HEK293T (cell line): ENCODE results near the gene TAF1B.

Experiments
- CTCF ChIA-PET: fragments of 350-600 bp; formaldehyde crosslinking; extraction: SDS; loops from one replicate; lab custom pipeline; 2021; ENCODE audit warnings: antibody characterized with exemption, inconsistent platforms; lab: Yijun Ruan, JAX
- POLR2A ChIA-PET: fragments of 350-600 bp; formaldehyde crosslinking; extraction: SDS; loops from one replicate; lab custom pipeline; 2020; ENCODE audit warnings: antibody characterized with exemption, inconsistent platforms; lab: Yijun Ruan, JAX
- DNase-seq: peaks from one replicate; pipeline ENCODE4 v3.0.0; 2012; ENCODE audit warnings: mixed read lengths; ENCODE audit errors: extremely low spot score
- ARNT ChIP-seq: fragments of 450-650 bp; IDR thresholded peaks from 2 replicates; pipeline ENCODE4 v1.6.1; 2017; ENCODE audit warnings: mild to moderate bottlenecking
- BHLHE40 ChIP-seq: fragments of 450-650 bp; IDR thresholded peaks from 2 replicates; pipeline ENCODE4 v1.6.1; 2016; ENCODE audit warnings: mild to moderate bottlenecking, moderate library complexity, borderline replicate concordance
- CTBP1 ChIP-seq: fragments of 450-650 bp; IDR thresholded peaks from 2 replicates; pipeline ENCODE4 v1.6.1; 2016; ENCODE audit warnings: borderline replicate concordance
- ELF4 ChIP-seq: fragments of 450-650 bp; IDR thresholded peaks from 2 replicates; pipeline ENCODE4 v1.6.1; 2017; ENCODE audit warnings: antibody characterized with exemption
- FOXA1 ChIP-seq: fragments of 450-650 bp; IDR thresholded peaks from 2 replicates; pipeline ENCODE4 v1.6.1; 2016; ENCODE audit warnings: mild to moderate bottlenecking
- FOXK2 ChIP-seq: fragments of 450-650 bp; IDR thresholded peaks from 2 replicates; pipeline ENCODE4 v1.6.1; 2016; ENCODE audit warnings: mild to moderate bottlenecking
- FOXM1 ChIP-seq: fragments of 450-650 bp; IDR thresholded peaks from 2 replicates; pipeline ENCODE4 v1.6.1; 2017; ENCODE audit warnings: mild to moderate bottlenecking, borderline replicate concordance
- HDGF ChIP-seq: fragments of 450-650 bp; IDR thresholded peaks from 2 replicates; pipeline ENCODE4 v1.6.1; 2017; ENCODE audit warnings: antibody characterized with exemption, borderline replicate concordance
- L3MBTL2 ChIP-seq: fragments of 450-650 bp; conservative IDR thresholded peaks from 2 replicates; pipeline ENCODE4 v1.6.1; 2016; ENCODE audit warnings: mild to moderate bottlenecking
- LEF1 ChIP-seq: fragments of 450-650 bp; IDR thresholded peaks from 2 replicates; pipeline ENCODE4 v1.6.1; 2017; ENCODE audit warnings: mild to moderate bottlenecking, borderline replicate concordance
- NFRKB ChIP-seq: fragments of 450-650 bp; IDR thresholded peaks from 2 replicates; pipeline ENCODE4 v1.6.1; 2016; ENCODE audit warnings: mild to moderate bottlenecking, moderate library complexity
- PKNOX1 ChIP-seq: fragments of 450-650 bp; IDR thresholded peaks from 2 replicates; pipeline ENCODE4 v1.6.1; 2016
- SP1 ChIP-seq: fragments of 450-650 bp; IDR thresholded peaks from 2 replicates; pipeline ENCODE4 v1.6.1; 2017
- SUZ12 ChIP-seq: fragments of 450-650 bp; IDR thresholded peaks from 2 replicates; pipeline ENCODE4 v1.6.1; 2016; ENCODE audit warnings: mild to moderate bottlenecking
- TARDBP ChIP-seq: fragments of 450-650 bp; IDR thresholded peaks from 2 replicates; pipeline ENCODE4 v1.6.1; 2016
- ZNF384 ChIP-seq: fragments of 450-650 bp; IDR thresholded peaks from 2 replicates; pipeline ENCODE4 v1.6.1; 2016

The TAF1B gene

GRCh38 chr2:9843229-9844035, at the start of gene TAF1B:
TAF1B (plus strand) TSS chr2:9843474; CDS start chr2:9843542, 68 bp downstream.
- DNase-seq = peak; percentile 95
- CTCF ChIA-PET = interaction anchor here (0.6 to 1.6 kb wide), 3 partner anchors 29 to 141 kb away, joined by 5 read pairs; no protein-coding TSS in a partner anchor
- peak; percentile 79 for TF ChIP-seq L3MBTL2
- TF ChIP-seq LEF1 = 0 out of 2 replicates have a peak, but pooled peaks have one; percentile 30
- TF ChIP-seq ELF4 = peak; percentile 92
- TF ChIP-seq PKNOX1 = peak; percentile 84
- no peak for TF ChIP-seq FOXA1
- TF ChIP-seq NFRKB = no peak
- POLR2A ChIA-PET = interaction anchor here (0.6 to 3.4 kb wide), 34 partner anchors 9 to 289 kb away, joined by 3 to 38 read pairs (median 4); partner anchors contain the start of genes ADAM17 and KLF11

GRCh38 chr2:9793918-9794717, 49.2 kb upstream of the TAF1B start:
- POLR2A ChIA-PET = no interaction called here
- no peak for DNase-seq
- no peak for TF ChIP-seq CTBP1
- no peak for TF ChIP-seq FOXK2
- no peak for TF ChIP-seq HDGF
- TF ChIP-seq ARNT = no peak
- TF ChIP-seq LEF1 = no peak
- TF ChIP-seq TARDBP = no peak
- TF ChIP-seq BHLHE40 = no peak
- TF ChIP-seq L3MBTL2 = no peak
- no peak for TF ChIP-seq NFRKB
- no peak for TF ChIP-seq ZNF384
- TF ChIP-seq ELF4 = no peak
- TF ChIP-seq SUZ12 = no peak
- no peak for TF ChIP-seq PKNOX1
- CTCF ChIA-PET = interaction anchor here (0.6 kb wide), 1 partner anchor 14 kb away, joined by 3 read pairs; no protein-coding TSS in a partner anchor

GRCh38 chr2:9795071-9795470, 48.2 kb upstream of the TAF1B start:
- ChIA-PET POLR2A (no interaction called here), CTCF (no interaction called here)
- DNase-seq = no peak
- TF ChIP-seq L3MBTL2 (no peak), FOXK2 (no peak), LEF1 (no peak), FOXA1 (no peak), PKNOX1 (no peak), ZNF384 (no peak), BHLHE40 (no peak), CTBP1 (no peak), HDGF (no peak), NFRKB (no peak), FOXM1 (no peak), SUZ12 (no peak), TARDBP (no peak), ELF4 (no peak)

- no peak for TF ChIP-seq LEF1
- no peak for TF ChIP-seq SP1
- TF ChIP-seq SUZ12 = no peak
- TF ChIP-seq ELF4 = no peak
- TF ChIP-seq CTBP1 = no peak
- TF ChIP-seq HDGF = no peak
- no peak for TF ChIP-seq BHLHE40
- TF ChIP-seq NFRKB = no peak
- TF ChIP-seq FOXM1 = no peak
- TF ChIP-seq L3MBTL2 = no peak
- TF ChIP-seq FOXK2 = no peak
- POLR2A ChIA-PET = no interaction called here
- DNase-seq = no peak
- CTCF ChIA-PET = interaction anchor here (0.6 to 2.0 kb wide), 2 partner anchors 26 to 172 kb away, joined by 3 to 6 read pairs; no protein-coding TSS in a partner anchor
Observed at GRCh38 chr2:9796056-9797010, 46.9 kb upstream of the TAF1B start.

GRCh38 chr2:9797086-9797485, 46.2 kb upstream of the TAF1B start:
- DNase-seq = no peak
- TF ChIP-seq FOXK2 = no peak
- no peak for TF ChIP-seq TARDBP
- TF ChIP-seq CTBP1 = no peak
- TF ChIP-seq L3MBTL2 = no peak
- no peak for TF ChIP-seq SUZ12
- TF ChIP-seq ARNT = no peak
- TF ChIP-seq ELF4 = no peak
- no peak for TF ChIP-seq FOXM1
- no peak for TF ChIP-seq ZNF384
- TF ChIP-seq LEF1 = no peak
- no peak for TF ChIP-seq PKNOX1
- no peak for TF ChIP-seq SP1
- no peak for TF ChIP-seq BHLHE40
- TF ChIP-seq NFRKB = no peak
- TF ChIP-seq FOXA1 = no peak
- TF ChIP-seq HDGF = no peak
- CTCF ChIA-PET = interaction anchor here (0.6 to 2.0 kb wide), 2 partner anchors 27 to 171 kb away, joined by 3 to 6 read pairs; no protein-coding TSS in a partner anchor
- POLR2A ChIA-PET = interaction anchor here (1.1 kb wide), 1 partner anchor 46 kb away, joined by 4 read pairs; the partner anchor contains the start of gene TAF1B
